ENCODE results near the gene OR2S2.
"Not testable (repeated sequence)": the region's sequence is repeated elsewhere in the genome, so short reads cannot be mapped to it uniquely, and the experiment has no call there.

The OR2S2 gene

GRCh38 chr9:35994959-35995358 lies 37.0 kb upstream of the OR2S2 start:
- H3K9ac ChIP-seq (ENCODE audit: low read depth, low read length, poor library complexity, severe bottlenecking), result no peak overlapping the region
- H3K27me3 ChIP-seq (ENCODE audit: insufficient read depth, low read length, poor library complexity, severe bottlenecking), result no peaks in the 10 kb centered on the region
- no peaks in the 10 kb centered on the region for H3K36me3 ChIP-seq (ENCODE audit: insufficient read depth, low read length)
- H3K4me2 ChIP-seq (ENCODE audit: low read depth, low read length, poor library complexity, severe bottlenecking), result no peak overlapping the region
- TF ChIP-seq CTCF (conservative IDR thresholded peaks at IDR 0.05; ENCODE audit: low read length) (no peak), EZH2phosphoT487 (IDR thresholded peaks at IDR 0.05; ENCODE audit: borderline replicate concordance) (no peak)
- no peaks in the 10 kb centered on the region for H4K20me1 ChIP-seq (ENCODE audit: insufficient read depth, low read length, poor library complexity, severe bottlenecking)
- H3K9me2 ChIP-seq (replicated peaks; ENCODE audit: low read depth, low read length), result no peaks in the 10 kb centered on the region
- H3K9me3 ChIP-seq (ENCODE audit: insufficient read depth, low read depth, low read length), result 0 out of 2 replicates have a peak, but pooled peaks cover 3% of the 10 kb centered on the region
- no peak overlapping the region for H3K4me3 ChIP-seq (ENCODE audit: low read length, poor library complexity, severe bottlenecking)
- no peaks in the 10 kb centered on the region for H3K4me1 ChIP-seq (ENCODE audit: insufficient read depth, low read length, poor library complexity, severe bottlenecking)
- no peak overlapping the region for H2AFZ ChIP-seq (ENCODE audit: low read length)
- no peaks in the 10 kb centered on the region for H3K79me2 ChIP-seq (ENCODE audit: insufficient read depth, low read length)
- no peaks in the 10 kb centered on the region for H3F3A ChIP-seq (ENCODE audit: low read depth)

- Histone ChIP-seq H3K36me3 (ENCODE audit: insufficient read depth, low read length) (no peaks in the 10 kb centered on the region), H3K4me1 (ENCODE audit: insufficient read depth, low read length, poor library complexity, severe bottlenecking) (no peaks in the 10 kb centered on the region), H3K4me3 (ENCODE audit: low read length, poor library complexity, severe bottlenecking) (no peak overlapping the region), H3K27me3 (ENCODE audit: insufficient read depth, low read length, poor library complexity, severe bottlenecking) (no peaks in the 10 kb centered on the region), H3K4me2 (ENCODE audit: low read depth, low read length, poor library complexity, severe bottlenecking) (no peak overlapping the region), H3K9me2 (replicated peaks; ENCODE audit: low read depth, low read length) (no peaks in the 10 kb centered on the region), H3K9me3 (ENCODE audit: insufficient read depth, low read depth, low read length) (0 out of 2 replicates have a peak, but pooled peaks cover 3% of the 10 kb centered on the region), H3K9ac (ENCODE audit: low read depth, low read length, poor library complexity, severe bottlenecking) (no peak overlapping the region), H4K20me1 (ENCODE audit: insufficient read depth, low read length, poor library complexity, severe bottlenecking) (no peaks in the 10 kb centered on the region), H2AFZ (ENCODE audit: low read length) (no peak overlapping the region; the same call in 1 of the 2 replicates), H3F3A (ENCODE audit: low read depth) (no peaks in the 10 kb centered on the region), H3K79me2 (ENCODE audit: insufficient read depth, low read length) (no peaks in the 10 kb centered on the region)
- TF ChIP-seq CTCF (conservative IDR thresholded peaks at IDR 0.05; ENCODE audit: low read length), result no peak
- no peak for TF ChIP-seq EZH2phosphoT487 (IDR thresholded peaks at IDR 0.05; ENCODE audit: borderline replicate concordance)
Observed at GRCh38 chr9:35993976-35994720, 36.2 kb upstream of the OR2S2 start.

GRCh38 chr9:35993136-35993535 lies 35.2 kb upstream of the OR2S2 start:
- H3K9me3 ChIP-seq (ENCODE audit: insufficient read depth, low read depth, low read length); H3K79me2 ChIP-seq (ENCODE audit: insufficient read depth, low read length); H3K4me2 ChIP-seq (ENCODE audit: low read depth, low read length, poor library complexity, severe bottlenecking); H4K20me1 ChIP-seq (ENCODE audit: insufficient read depth, low read length, poor library complexity, severe bottlenecking); H3F3A ChIP-seq (ENCODE audit: low read depth); H3K27me3 ChIP-seq (ENCODE audit: insufficient read depth, low read length, poor library complexity, severe bottlenecking); H2AFZ ChIP-seq (ENCODE audit: low read length); H3K4me1 ChIP-seq (ENCODE audit: insufficient read depth, low read length, poor library complexity, severe bottlenecking); H3K9ac ChIP-seq (ENCODE audit: low read depth, low read length, poor library complexity, severe bottlenecking); H3K36me3 ChIP-seq (ENCODE audit: insufficient read depth, low read length); H3K9me2 ChIP-seq (replicated peaks; ENCODE audit: low read depth, low read length); H3K4me3 ChIP-seq (ENCODE audit: low read length, poor library complexity, severe bottlenecking): not testable (repeated sequence)

GRCh38 chr9:35990155-35990554 lies 32.2 kb upstream of the OR2S2 start:
- Histone ChIP-seq H3K27me3 (ENCODE audit: insufficient read depth, low read length, poor library complexity, severe bottlenecking) (no peaks in the 10 kb centered on the region), H3K4me3 (ENCODE audit: low read length, poor library complexity, severe bottlenecking) (no peak overlapping the region), H3K4me2 (ENCODE audit: low read depth, low read length, poor library complexity, severe bottlenecking) (no peak overlapping the region), H3K4me1 (ENCODE audit: insufficient read depth, low read length, poor library complexity, severe bottlenecking) (no peaks in the 10 kb centered on the region), H3K79me2 (ENCODE audit: insufficient read depth, low read length) (no peaks in the 10 kb centered on the region), H3F3A (ENCODE audit: low read depth) (no peaks in the 10 kb centered on the region), H3K36me3 (ENCODE audit: insufficient read depth, low read length) (no peaks in the 10 kb centered on the region), H3K9me2 (replicated peaks; ENCODE audit: low read depth, low read length) (no peaks in the 10 kb centered on the region), H2AFZ (ENCODE audit: low read length) (no peak overlapping the region), H3K9ac (ENCODE audit: low read depth, low read length, poor library complexity, severe bottlenecking) (no peak overlapping the region), H3K9me3 (ENCODE audit: insufficient read depth, low read depth, low read length) (no peaks in the 10 kb centered on the region), H4K20me1 (ENCODE audit: insufficient read depth, low read length, poor library complexity, severe bottlenecking) (no peaks in the 10 kb centered on the region)
- no peak for TF ChIP-seq EZH2phosphoT487 (IDR thresholded peaks at IDR 0.05; ENCODE audit: borderline replicate concordance)
- TF ChIP-seq CTCF (conservative IDR thresholded peaks at IDR 0.05; ENCODE audit: low read length), result no peak
